ENCODE measurements around the gene RNF125. TPM values are rescaled to one million over a fixed set of nuclear protein-coding genes. Genes with fewer than 3 reads are reported as not detected.

RNF125 gene
- polyA plus RNA-seq, 3 donors = 17.3 to 29.2 (median 26.3) TPM

DNA sequence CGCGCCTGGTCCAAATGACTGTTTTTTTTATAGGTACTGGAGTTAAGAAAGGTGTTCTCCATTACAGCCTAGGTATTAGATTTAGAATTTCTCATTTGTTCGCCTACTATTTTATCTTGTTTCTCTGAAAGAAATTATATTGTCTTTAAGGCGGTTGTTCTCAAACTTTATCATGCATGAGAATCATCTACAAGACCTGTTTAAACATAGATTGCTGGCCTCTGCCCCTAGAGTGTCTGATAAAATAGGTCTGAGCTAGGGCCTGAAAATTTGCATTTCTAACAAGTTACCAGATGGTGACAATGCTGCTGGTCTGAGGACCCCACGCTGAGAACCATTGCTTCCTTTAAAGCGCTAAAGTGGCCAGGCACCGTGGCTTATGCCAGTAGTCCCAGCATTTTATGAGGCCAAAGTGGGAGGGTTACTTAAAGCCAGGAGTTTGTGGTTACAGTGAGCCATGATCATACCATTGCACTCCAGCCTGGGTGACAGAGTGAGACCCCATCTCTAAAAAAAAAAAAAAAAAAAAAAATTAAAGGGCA lies 39.1 kb downstream of the RNF125 start:
- H4K20me1 ChIP-seq (ENCODE audit: insufficient read depth, low read length) = peaks cover 5% of the 10 kb centered on the region
- 75% methylated on average over 2 of the region's 7 CpGs for WGBS (ENCODE audit: insufficient coverage)
- no peak overlapping the region for H3K4me2 ChIP-seq (replicated peaks; ENCODE audit: extremely low read depth, low read length, poor library complexity, severe bottlenecking)
- H3K27me3 ChIP-seq (ENCODE audit: control insufficient read depth in 2 of 2, insufficient read depth in 2 of 2, low read length in 2 of 2) = no peaks in the 10 kb centered on the region
- no peak overlapping the region for H3K4me3 ChIP-seq (replicated peaks in 1 of 3; ENCODE audit: low read depth in 2 of 3, low read length in 3 of 3)
- H3K27ac Mint-ChIP-seq = no peak overlapping the region
- peaks cover 8 to 31% of the 10 kb centered on the region in 2 donors for H3K36me3 ChIP-seq (replicated peaks in 1 of 2; ENCODE audit: control insufficient read depth in 1 of 2, insufficient read depth in 2 of 2, low read length in 2 of 2)
- no peaks in the 10 kb centered on the region for H3K9me3 ChIP-seq (replicated peaks in 1 of 2; ENCODE audit: control insufficient read depth in 1 of 2, insufficient read depth in 1 of 2, low read length in 2 of 2)
- H3K4me1 Mint-ChIP-seq = no peaks in the 10 kb centered on the region
- H3K27ac ChIP-seq (ENCODE audit: low read depth in 1 of 2, low read length in 2 of 2) = no peak overlapping the region
- H3K79me2 ChIP-seq (ENCODE audit: insufficient read depth, low read length) = no peaks in the 10 kb centered on the region
- H2AFZ ChIP-seq (ENCODE audit: insufficient read depth, low read depth, low read length, poor library complexity, severe bottlenecking) = no peak overlapping the region
- no peak for DNase-seq
- no peaks in the 10 kb centered on the region for H3K27me3 Mint-ChIP-seq (ENCODE audit: low read depth in 3 of 3)
- no peak overlapping the region for H3K9ac ChIP-seq (ENCODE audit: insufficient read depth, low read length, poor library complexity, severe bottlenecking)
- TF ChIP-seq, protein P1, sequence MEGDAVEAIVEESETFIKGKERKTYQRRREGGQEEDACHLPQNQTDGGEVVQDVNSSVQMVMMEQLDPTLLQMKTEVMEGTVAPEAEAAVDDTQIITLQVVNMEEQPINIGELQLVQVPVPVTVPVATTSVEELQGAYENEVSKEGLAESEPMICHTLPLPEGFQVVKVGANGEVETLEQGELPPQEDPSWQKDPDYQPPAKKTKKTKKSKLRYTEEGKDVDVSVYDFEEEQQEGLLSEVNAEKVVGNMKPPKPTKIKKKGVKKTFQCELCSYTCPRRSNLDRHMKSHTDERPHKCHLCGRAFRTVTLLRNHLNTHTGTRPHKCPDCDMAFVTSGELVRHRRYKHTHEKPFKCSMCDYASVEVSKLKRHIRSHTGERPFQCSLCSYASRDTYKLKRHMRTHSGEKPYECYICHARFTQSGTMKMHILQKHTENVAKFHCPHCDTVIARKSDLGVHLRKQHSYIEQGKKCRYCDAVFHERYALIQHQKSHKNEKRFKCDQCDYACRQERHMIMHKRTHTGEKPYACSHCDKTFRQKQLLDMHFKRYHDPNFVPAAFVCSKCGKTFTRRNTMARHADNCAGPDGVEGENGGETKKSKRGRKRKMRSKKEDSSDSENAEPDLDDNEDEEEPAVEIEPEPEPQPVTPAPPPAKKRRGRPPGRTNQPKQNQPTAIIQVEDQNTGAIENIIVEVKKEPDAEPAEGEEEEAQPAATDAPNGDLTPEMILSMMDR (IDR thresholded peaks at IDR 0.05) = no peak
- no peaks in the 10 kb centered on the region for H3K9me3 Mint-ChIP-seq
- intact Hi-C loops (cut with micrococcal nuclease) = no loop called here
- peaks cover 39 to 59% of the 10 kb centered on the region in 2 donors for H3K36me3 Mint-ChIP-seq
- H3K4me1 ChIP-seq (ENCODE audit: control insufficient read depth in 1 of 2, insufficient read depth in 2 of 2, low read length in 2 of 2) = no peaks in the 10 kb centered on the region
- H3K4me3 Mint-ChIP-seq = no peak overlapping the region

DNA sequence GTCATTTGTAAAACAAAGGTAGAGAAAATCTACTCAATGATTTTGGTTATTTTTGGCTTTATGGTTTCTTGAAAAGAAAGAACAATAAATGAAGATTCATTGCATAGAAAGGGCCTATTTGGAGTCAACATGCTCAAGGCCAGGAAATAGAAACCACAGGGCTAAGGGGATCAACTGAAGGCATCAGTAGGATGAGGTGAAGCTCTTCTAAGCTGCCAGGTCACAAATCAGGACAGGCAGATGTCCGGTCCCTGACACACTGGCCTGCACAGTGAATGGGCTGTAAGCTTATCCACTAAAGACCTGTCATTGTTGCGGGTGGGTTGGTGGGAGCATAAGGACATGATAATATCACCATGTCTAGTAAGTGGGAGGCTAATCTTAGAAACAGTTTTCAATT lies 41.4 kb downstream of the RNF125 start:
- H3K4me1 ChIP-seq (ENCODE audit: control insufficient read depth in 1 of 2, insufficient read depth in 2 of 2, low read length in 2 of 2) = no peaks in the 10 kb centered on the region
- H3K27ac ChIP-seq (ENCODE audit: low read depth in 1 of 2, low read length in 2 of 2) = no peak overlapping the region
- TF ChIP-seq, protein P1 (IDR thresholded peaks at IDR 0.05) = no peak
- H3K9ac ChIP-seq (ENCODE audit: insufficient read depth, low read length, poor library complexity, severe bottlenecking) = no peak overlapping the region
- H3K36me3 Mint-ChIP-seq = peaks cover 36 to 49% of the 10 kb centered on the region in 2 donors
- H3K4me2 ChIP-seq (replicated peaks; ENCODE audit: extremely low read depth, low read length, poor library complexity, severe bottlenecking) = no peak overlapping the region
- H4K20me1 ChIP-seq (ENCODE audit: insufficient read depth, low read length) = peaks cover 5% of the 10 kb centered on the region
- H3K36me3 ChIP-seq (replicated peaks in 1 of 2; ENCODE audit: control insufficient read depth in 1 of 2, insufficient read depth in 2 of 2, low read length in 2 of 2) = peaks cover 9 to 35% of the 10 kb centered on the region in 2 donors
- H3K4me1 Mint-ChIP-seq = no peaks in the 10 kb centered on the region
- H3K27ac Mint-ChIP-seq = no peak overlapping the region
- no peaks in the 10 kb centered on the region for H3K27me3 ChIP-seq (ENCODE audit: control insufficient read depth in 2 of 2, insufficient read depth in 2 of 2, low read length in 2 of 2)
- no peak overlapping the region for H2AFZ ChIP-seq (ENCODE audit: insufficient read depth, low read depth, low read length, poor library complexity, severe bottlenecking)
- DNase-seq = no peak
- no peaks in the 10 kb centered on the region for H3K79me2 ChIP-seq (ENCODE audit: insufficient read depth, low read length)
- H3K4me3 ChIP-seq (replicated peaks in 1 of 3; ENCODE audit: low read depth in 2 of 3, low read length in 3 of 3) = no peak overlapping the region
- no peaks in the 10 kb centered on the region for H3K9me3 ChIP-seq (replicated peaks in 1 of 2; ENCODE audit: control insufficient read depth in 1 of 2, insufficient read depth in 1 of 2, low read length in 2 of 2)
- H3K27me3 Mint-ChIP-seq (ENCODE audit: low read depth in 3 of 3) = no peaks in the 10 kb centered on the region
- peaks cover 0 to 3% (median 0%) of the 10 kb centered on the region in 7 donors for H3K9me3 Mint-ChIP-seq
- H3K4me3 Mint-ChIP-seq = no peak overlapping the region
- 100% methylated on average over 1 of the region's 2 CpGs for WGBS (ENCODE audit: insufficient coverage)
- intact Hi-C loops (cut with micrococcal nuclease) = no loop called here
